SH-SY5Y (cell line): Measurements from ENCODE around the gene TYRO3.

Experiments used
- GATA2 ChIP-seq: IDR thresholded peaks from 2 replicates; pipeline ENCODE4 v1.6.1; 2011; ENCODE audit warnings: mild to moderate bottlenecking, low read depth, low read length
- GATA3 ChIP-seq: IDR thresholded peaks from 2 replicates; pipeline ENCODE4 v1.6.1; 2011; ENCODE audit warnings: low read depth, mild to moderate bottlenecking, low read length, moderate library complexity

TYRO3 gene

GRCh38 chr15:41558400-41559238 lies at the start of gene TYRO3:
Gene TYRO3 (plus strand): TSS chr15:41559212. CDS start chr15:41559258, 46 bp downstream.
- TF ChIP-seq GATA2 (no peak), GATA3 (no peak)

- TF ChIP-seq GATA3 = no peak
- no peak for TF ChIP-seq GATA2
Measured at GRCh38 chr15:41510728-41511127, 48.3 kb upstream of the TYRO3 start.

DNA sequence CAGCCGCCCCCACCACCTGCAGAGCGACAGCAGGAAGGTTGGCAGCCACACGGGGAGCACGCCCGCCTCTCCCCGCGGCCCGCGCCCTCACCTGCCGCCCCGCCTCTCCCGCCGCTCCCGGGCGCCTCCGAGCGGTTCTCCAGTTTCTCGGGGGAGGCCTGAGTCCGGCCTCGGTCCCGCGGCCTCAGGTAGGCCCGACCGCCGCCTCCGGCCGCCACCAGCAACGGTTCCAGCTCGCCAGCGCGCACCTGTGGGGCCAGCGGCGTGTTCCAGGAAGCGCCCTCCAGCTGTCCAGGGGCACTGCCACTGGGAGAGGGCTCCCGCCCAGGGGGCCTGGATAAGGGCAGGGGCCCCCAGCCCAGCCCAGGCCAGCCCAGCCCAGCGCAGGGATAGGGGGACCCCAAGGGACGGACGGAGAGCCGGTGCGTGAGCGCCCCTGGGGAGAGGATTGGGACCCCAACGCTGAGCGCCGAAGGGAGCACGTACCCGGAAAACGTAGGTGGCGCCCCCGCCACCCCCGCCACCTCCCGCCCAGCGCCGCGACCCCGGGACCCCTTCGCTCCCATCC lies 47.6 kb upstream of the TYRO3 start:
- TF ChIP-seq GATA2 (no peak), GATA3 (no peak)

- no peak for TF ChIP-seq GATA3
- no peak for TF ChIP-seq GATA2
Measured at GRCh38 chr15:41511899-41512369, 47.1 kb upstream of the TYRO3 start.

DNA sequence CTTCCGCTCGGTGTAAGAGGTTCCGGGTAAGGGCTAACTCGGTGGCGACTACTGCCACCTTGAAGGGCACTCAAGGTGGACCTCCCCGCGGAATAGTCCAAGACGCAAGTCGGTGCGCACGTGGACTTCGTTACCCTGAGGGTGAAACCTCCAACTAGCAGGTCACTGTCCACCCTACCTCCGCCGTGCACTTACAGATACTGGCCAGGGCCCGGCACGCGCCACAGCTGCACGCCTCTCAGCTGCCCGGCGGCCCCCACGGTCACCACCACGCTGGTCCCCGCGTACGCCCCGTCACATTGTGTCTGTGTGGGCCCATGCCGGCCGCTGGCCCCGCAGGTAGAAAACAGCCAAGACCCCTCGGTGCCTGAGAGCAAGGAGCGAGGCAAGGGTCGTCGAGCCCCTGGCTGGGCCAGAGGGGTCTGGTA lies 46.5 kb upstream of the TYRO3 start:
- no peak for TF ChIP-seq GATA2
- no peak for TF ChIP-seq GATA3

GRCh38 chr15:41512940-41513505 lies 46.0 kb upstream of the TYRO3 start:
- no peak for TF ChIP-seq GATA2
- TF ChIP-seq GATA3 = no peak

- TF ChIP-seq GATA2 = no peak
- TF ChIP-seq GATA3 = no peak
Measured at GRCh38 chr15:41513506-41514227, 45.3 kb upstream of the TYRO3 start, which contains the start of gene LTK. Gene LTK (minus strand): TSS chr15:41513827. CDS start chr15:41513709, 118 bp downstream.

DNA sequence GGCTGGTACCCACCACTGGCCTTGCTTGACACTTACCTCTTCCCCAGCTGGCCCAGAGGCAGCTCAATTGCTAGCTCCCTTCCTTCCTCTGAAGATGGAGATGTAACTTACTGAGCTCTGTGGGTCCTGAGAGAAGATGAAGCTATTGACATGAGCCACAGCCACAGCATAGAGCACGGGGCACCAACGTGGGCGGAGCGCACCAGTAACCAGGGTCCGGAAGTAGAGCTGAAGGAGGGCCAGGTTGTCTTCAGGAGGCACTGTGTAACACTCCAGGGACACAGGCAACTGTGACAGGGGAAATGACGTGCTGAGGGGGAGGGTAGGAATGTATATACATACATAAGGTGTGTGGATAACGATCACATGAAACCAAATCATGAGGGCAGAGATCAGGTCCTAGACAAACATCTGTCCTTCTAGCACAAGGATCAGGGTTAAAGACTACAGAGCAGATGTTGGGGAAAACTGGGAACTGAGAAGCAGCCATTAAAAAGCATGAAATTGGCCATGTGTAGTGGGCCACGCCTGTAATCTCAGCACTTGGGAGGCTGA lies 41.0 kb upstream of the TYRO3 start:
- TF ChIP-seq GATA2 (no peak), GATA3 (no peak)

DNA sequence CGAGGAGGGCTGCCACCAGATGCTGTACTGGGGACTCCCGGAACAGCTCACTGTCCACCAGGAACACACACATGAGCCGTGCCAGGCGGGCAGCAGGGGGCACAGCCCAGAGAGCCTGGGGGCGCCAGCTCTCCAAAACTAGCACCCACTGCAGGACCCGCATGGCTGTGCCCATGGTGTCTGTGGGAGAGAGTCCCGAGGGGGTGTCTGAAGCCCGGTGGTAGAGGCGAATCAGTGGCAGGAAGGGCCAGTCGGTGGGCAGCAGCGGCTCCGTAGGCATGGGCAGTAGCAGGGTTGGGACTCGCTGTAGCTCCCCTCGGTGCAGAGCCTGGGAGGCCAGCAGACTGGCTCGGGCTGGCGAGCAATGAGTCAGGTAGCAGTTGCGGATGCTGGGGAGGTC lies 38.4 kb upstream of the TYRO3 start:
- TF ChIP-seq GATA2 = no peak
- no peak for TF ChIP-seq GATA3

DNA sequence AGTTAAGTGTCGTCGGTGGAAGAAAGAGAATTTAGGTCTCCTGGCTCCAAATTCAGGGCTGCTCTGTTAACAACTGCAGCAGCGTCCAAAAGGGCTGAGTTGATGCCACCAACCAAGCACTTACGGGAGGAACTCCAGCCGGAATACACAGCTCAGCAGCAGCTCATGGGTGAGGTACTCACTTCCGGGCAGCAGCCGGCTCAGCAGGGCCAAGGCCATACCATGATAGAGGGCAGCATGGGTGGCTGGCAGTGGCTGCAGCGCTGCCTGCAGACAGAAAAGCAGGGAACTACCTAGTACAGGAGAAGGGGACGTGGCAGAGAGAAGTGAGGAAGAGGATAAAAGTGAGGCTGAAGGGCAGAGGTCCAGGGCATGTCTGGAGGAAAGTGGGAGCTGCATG lies 37.4 kb upstream of the TYRO3 start:
- TF ChIP-seq GATA2 (no peak), GATA3 (no peak)

DNA sequence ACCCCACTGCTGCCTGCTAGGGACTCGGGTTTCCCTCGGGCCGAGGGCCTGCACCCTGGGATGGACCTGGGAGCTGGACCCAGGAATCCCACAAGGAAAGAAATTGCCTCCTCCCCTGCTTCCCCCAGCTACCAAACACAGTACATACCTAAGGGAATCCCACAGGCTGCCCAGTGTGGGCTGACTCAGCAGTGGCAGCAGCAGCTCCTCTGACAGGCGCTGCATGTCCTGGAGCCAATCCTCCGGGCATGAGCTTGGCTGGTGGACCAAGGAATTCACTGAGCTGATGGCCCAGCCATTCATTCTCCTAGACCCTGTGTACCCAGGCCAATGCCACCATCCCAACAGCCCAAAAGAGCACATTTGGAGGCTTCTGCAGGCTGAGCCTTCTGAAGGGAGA lies 35.9 kb upstream of the TYRO3 start:
- no peak for TF ChIP-seq GATA2
- no peak for TF ChIP-seq GATA3

DNA sequence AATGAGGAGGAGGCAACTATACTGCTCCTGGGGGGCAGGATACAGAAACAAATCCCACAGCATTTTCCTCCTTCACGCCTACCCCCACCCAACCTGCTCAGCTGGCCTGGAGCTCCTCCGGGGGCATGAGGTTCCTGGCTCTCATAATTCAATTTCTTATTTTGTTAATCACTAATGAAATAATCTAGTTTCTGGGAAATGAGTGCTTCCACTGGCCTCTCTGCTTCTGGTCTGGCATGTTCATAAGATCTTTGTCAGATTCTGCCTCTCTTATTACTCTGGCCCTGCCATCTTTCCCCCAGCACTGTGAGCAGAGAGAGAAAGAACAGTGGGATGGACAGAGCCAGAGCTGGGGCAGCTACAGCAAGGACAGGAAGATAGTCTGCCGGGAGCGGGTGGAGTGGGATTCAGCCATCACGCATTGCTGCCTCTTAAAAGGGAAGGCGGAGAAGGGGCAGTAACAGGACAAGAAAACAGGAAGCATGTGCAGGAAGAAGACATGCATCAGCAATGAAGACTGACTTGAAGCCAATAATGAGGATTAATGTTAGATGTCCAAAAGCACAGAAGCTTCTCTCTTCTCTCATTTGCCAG lies 28.6 kb upstream of the TYRO3 start:
- no peak for TF ChIP-seq GATA3
- TF ChIP-seq GATA2 = no peak

GRCh38 chr15:41535544-41535943 lies 23.5 kb upstream of the TYRO3 start:
- no peak for TF ChIP-seq GATA2
- TF ChIP-seq GATA3 = no peak
